Left lung (tissue), 10 donors: ENCODE data around the gene NINL. TPM values are rescaled to one million over a fixed set of nuclear protein-coding genes. Genes with fewer than 3 reads are reported as not detected.
A peak's percentile ranks its signal among the peaks of the same experiment; 100 is the strongest.
"Not testable (repeated sequence)": the region's sequence is repeated elsewhere in the genome, so short reads cannot be mapped to it uniquely, and the experiment has no call there.

Experiments
- ATAC-seq: fragments of 200-7000 bp; cut with Tn5 transposase; one replicate; pipeline ENCODE4 v1.9.1; 2020; ENCODE audit warnings: moderate library complexity
- DNase-seq, 4 donors: peaks; one replicate each; pipeline ENCODE4 v3.0.0-alpha.2; 2013 to 2020
- H3K27ac ChIP-seq, 2 donors: fragments of 200-600 bp; sonication (generic) in 1 of 2; one replicate each; pipeline versions ENCODE4 v1.5.0 to v1.8.0; 2020 to 2021
- H3K27me3 ChIP-seq, 2 donors: fragments of 200-600 bp; sonication (generic) in 1 of 2; one replicate each; pipeline versions ENCODE4 v1.5.0 to v1.8.0; 2020 to 2021
- H3K36me3 ChIP-seq, 2 donors: fragments of 200-600 bp; sonication (generic) in 1 of 2; one replicate each; pipeline versions ENCODE4 v1.5.0 to v1.8.0; 2020 to 2021
- H3K4me1 ChIP-seq, 2 donors: fragments of 200-600 bp; one replicate each; pipeline ENCODE4 v1.8.0; 2021
- H3K4me3 ChIP-seq, 2 donors: fragments of 200-600 bp; sonication (generic) in 1 of 2; one replicate each; pipeline versions ENCODE4 v1.5.0 to v1.8.0; 2020 to 2021; ENCODE audit warnings: mild to moderate bottlenecking in 1 of 2
- H3K9me3 ChIP-seq, 2 donors: fragments of 200-600 bp; sonication (generic) in 1 of 2; one replicate each; pipeline versions ENCODE4 v1.5.0 to v1.8.0; 2020 to 2021
- intact Hi-C, 2 donors: fragments of 100-400 bp; cut with DNase I; formaldehyde crosslinking; loops; one replicate each; pipeline versions ENCODE4 v1.11.2 to v1.14.2; 2022
- polyA plus RNA-seq, 6 donors: library from polyadenylated mRNA; unstranded; fragments of 120-200 nt; gene quantifications; one replicate each; pipeline ENCODE4 v1.2.1, GENCODE V29; 2013; ENCODE audit not compliant: insufficient read length in 6 of 6
- total RNA-seq, 2 donors: library from RNA; stranded (reverse); fragmentation: NEBNext Ultra II Directional; extraction: Animal tissue kit (Norgen Biotek cat#: 25700); gene quantifications; one replicate each; pipeline ENCODE4 v1.2.1, GENCODE V29; 2021
- TF ChIP-seq, protein P1 (sequence below), 2 donors: fragments of 200-600 bp; sonication (generic) in 1 of 2; IDR thresholded peaks; one replicate each; pipeline versions ENCODE4 v1.5.0 to v1.8.0; 2021; ENCODE audit warnings: antibody characterized with exemption in 2 of 2
- donor health status: DM: no; HTN: yes; CAD: no.
- donor health status: DM: no; HTN: no; CAD: no.

NINL gene
- total and polyA plus RNA-seq, 8 donors = 9.6 to 78.8 (median 67.8) TPM

DNA sequence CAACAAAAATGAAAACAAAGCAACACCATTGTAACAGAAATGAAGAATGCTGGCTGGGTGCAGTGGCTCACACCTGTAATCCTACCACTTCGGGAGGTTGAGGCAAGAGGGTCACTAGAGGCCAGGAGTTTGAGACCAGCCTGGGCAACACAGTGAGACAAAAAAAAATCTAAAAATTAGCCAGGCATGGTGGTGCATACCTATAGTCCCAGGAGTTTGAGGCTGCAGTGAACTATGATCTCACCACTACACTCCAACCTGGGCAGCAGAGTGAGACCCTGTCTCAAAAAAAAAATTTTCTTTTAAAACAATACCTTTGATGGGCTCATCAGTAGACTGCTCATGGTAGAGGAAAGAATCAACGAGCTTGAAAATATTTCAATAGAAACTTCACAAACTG lies 18.5 kb downstream of the NINL start:
- DNase-seq = no peak
- intact Hi-C loops = no loop called here

DNA sequence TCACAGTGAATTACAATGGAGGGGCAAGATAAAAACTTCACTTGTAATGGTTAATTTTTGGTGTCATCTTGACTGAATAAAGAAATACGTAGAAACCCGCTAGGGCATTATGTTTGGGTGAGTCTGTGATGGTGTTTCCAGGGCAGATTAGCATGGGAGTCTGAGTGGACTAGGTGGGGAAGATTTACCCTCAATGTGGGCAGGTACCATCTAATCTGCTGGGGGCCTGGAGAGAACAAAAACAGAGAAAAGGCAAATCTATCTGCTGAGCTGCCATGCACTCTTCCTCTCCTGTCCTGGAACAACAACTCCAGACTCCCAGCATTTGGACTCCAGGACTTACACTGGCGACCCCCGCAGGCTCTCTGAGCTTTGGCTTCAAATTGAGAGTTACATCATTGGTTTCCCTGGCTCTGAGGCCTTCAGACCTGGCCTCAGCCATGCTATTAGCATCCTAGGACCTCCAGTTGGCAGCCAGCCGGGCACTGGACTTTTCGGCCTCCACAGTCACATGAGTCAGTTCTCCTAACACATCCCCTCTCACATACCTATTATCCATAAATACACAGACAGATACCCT lies 19.7 kb downstream of the NINL start:
- Histone ChIP-seq H3K27me3 (no peaks in the 10 kb centered on the region), H3K4me1 (no peaks in the 10 kb centered on the region), H3K36me3 (no peaks in the 10 kb centered on the region), H3K9me3 (no peaks in the 10 kb centered on the region), H3K27ac (no peak overlapping the region), H3K4me3 (no peak overlapping the region)
- TF ChIP-seq, protein P1, sequence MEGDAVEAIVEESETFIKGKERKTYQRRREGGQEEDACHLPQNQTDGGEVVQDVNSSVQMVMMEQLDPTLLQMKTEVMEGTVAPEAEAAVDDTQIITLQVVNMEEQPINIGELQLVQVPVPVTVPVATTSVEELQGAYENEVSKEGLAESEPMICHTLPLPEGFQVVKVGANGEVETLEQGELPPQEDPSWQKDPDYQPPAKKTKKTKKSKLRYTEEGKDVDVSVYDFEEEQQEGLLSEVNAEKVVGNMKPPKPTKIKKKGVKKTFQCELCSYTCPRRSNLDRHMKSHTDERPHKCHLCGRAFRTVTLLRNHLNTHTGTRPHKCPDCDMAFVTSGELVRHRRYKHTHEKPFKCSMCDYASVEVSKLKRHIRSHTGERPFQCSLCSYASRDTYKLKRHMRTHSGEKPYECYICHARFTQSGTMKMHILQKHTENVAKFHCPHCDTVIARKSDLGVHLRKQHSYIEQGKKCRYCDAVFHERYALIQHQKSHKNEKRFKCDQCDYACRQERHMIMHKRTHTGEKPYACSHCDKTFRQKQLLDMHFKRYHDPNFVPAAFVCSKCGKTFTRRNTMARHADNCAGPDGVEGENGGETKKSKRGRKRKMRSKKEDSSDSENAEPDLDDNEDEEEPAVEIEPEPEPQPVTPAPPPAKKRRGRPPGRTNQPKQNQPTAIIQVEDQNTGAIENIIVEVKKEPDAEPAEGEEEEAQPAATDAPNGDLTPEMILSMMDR (IDR thresholded peaks at IDR 0.05) = no peak
- no peak for DNase-seq
- intact Hi-C loops = no loop called here
- ATAC-seq = peak; percentile 12

More for the DNA sequence above, 18.5 kb downstream of the NINL start:
- no peak for ATAC-seq
- H3K36me3 ChIP-seq = no peaks in the 10 kb centered on the region
- TF ChIP-seq, protein P1 (IDR thresholded peaks at IDR 0.05) = no peak
- H3K9me3 ChIP-seq = no peaks in the 10 kb centered on the region
- H3K27me3 ChIP-seq = no peaks in the 10 kb centered on the region
- no peak overlapping the region for H3K27ac ChIP-seq
- H3K4me3 ChIP-seq = no peak overlapping the region
- no peaks in the 10 kb centered on the region for H3K4me1 ChIP-seq

GRCh38 chr20:25563876-25564275 lies 21.5 kb downstream of the NINL start:
- no peak overlapping the region for H3K4me3 ChIP-seq
- ATAC-seq = no peak
- TF ChIP-seq, protein P1 (IDR thresholded peaks at IDR 0.05) = no peak
- no peak for DNase-seq
- no peaks in the 10 kb centered on the region for H3K36me3 ChIP-seq
- intact Hi-C loops = no loop called here
- no peaks in the 10 kb centered on the region for H3K4me1 ChIP-seq
- H3K27me3 ChIP-seq = no peaks in the 10 kb centered on the region
- no peak overlapping the region for H3K27ac ChIP-seq
- H3K9me3 ChIP-seq = no peaks in the 10 kb centered on the region

DNA sequence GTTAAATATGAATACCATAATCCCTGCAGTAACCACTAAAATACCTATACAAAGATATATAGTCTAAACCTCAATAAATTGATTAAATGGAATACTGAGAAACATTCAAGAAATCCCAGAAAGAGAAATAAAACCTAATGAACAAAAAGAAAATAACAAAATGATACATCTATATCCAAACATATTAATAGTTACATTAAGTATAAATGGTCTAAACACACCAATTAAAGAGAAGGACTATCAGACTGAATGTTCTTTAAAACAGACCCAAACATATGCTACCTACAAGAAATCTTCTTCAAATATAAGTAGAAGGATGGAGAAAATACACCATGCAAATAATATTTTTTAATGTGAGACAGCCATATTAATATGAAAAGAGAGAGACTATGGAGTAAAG lies 22.0 kb downstream of the NINL start:
- H3K36me3 ChIP-seq = no peaks in the 10 kb centered on the region
- H3K9me3 ChIP-seq = no peaks in the 10 kb centered on the region
- ATAC-seq (no peak), DNase-seq (no peak)
- H3K27me3 ChIP-seq = no peaks in the 10 kb centered on the region
- intact Hi-C loops = no loop called here
- no peaks in the 10 kb centered on the region for H3K4me1 ChIP-seq
- TF ChIP-seq, protein P1 (IDR thresholded peaks at IDR 0.05) = no peak
- no peak overlapping the region for H3K27ac ChIP-seq
- no peak overlapping the region for H3K4me3 ChIP-seq

DNA sequence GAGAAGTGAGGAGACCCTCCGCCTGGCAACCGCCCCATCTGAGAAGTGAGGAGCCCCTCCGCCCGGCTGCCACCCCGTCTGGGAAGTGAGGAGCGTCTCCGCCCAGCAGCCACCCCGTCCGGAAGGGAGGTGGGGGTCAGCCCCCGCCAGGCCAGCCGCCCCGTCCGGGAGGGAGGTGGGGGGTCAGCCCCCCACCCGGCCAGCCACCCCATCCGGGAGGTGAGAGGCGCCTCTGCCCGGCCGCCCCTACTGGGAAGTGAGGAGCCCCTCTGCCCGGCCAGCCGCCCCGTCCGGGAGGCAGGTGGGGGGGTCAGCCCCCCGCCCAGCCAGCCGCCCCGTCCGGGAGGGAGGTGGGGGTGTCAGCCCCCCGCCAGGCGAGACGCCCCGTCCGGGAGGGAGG lies 23.6 kb downstream of the NINL start:
- H3K4me3 ChIP-seq, H3K27ac ChIP-seq, H3K36me3 ChIP-seq, H3K27me3 ChIP-seq, ATAC-seq, H3K4me1 ChIP-seq, intact Hi-C loops, H3K9me3 ChIP-seq, DNase-seq: not testable (repeated sequence)

GRCh38 chr20:25553819-25554296 lies 31.5 kb downstream of the NINL start:
- ATAC-seq (no peak), DNase-seq (no peak)
- peaks cover 0 to 17% of the 10 kb centered on the region in 2 donors for H3K4me1 ChIP-seq
- no peaks in the 10 kb centered on the region for H3K9me3 ChIP-seq
- H3K27me3 ChIP-seq = no peaks in the 10 kb centered on the region
- H3K4me3 ChIP-seq = no peak overlapping the region
- no peaks in the 10 kb centered on the region for H3K36me3 ChIP-seq
- intact Hi-C loops = no loop called here
- TF ChIP-seq, protein P1 (IDR thresholded peaks at IDR 0.05) = no peak
- no peak overlapping the region for H3K27ac ChIP-seq
